ENCODE measurements around the gene ELMO3. TPM values are rescaled to one million over a fixed set of nuclear protein-coding genes. Genes with fewer than 3 reads are reported as not detected.

ELMO3 gene
- total and polyA plus RNA-seq, 2 of the 13 experiments (the other 11 are each of a cell fraction or from before 2014, with no cell fraction given) = 2.6 to 4.0 TPM

- TF ChIP-seq AGO1 (IDR thresholded peaks at IDR 0.05; ENCODE audit: low read depth, low read length, poor library complexity, severe bottlenecking) = peak; percentile 81
- TF ChIP-seq NFE2L1 (CRISPR knock-in tag; IDR thresholded peaks at IDR 0.05; ENCODE audit: borderline replicate concordance) = 0 out of 2 replicates have a peak, but pooled peaks have one; percentile 26
- TF ChIP-seq TEAD3 (CRISPR knock-in tag; optimal IDR thresholded peaks at IDR 0.05; ENCODE audit: borderline replicate concordance) = no peak
- TF ChIP-seq ZSCAN29 (CRISPR knock-in tag; conservative IDR thresholded peaks at IDR 0.05) = 0 out of 2 replicates have a peak, but pooled peaks have one; percentile 16
- no peak for TF ChIP-seq ZNF180 (CRISPR knock-in tag; IDR thresholded peaks at IDR 0.05; ENCODE audit: borderline replicate concordance, low read depth)
- no peak for TF ChIP-seq STAT6 (CRISPR knock-in tag; IDR thresholded peaks at IDR 0.05; ENCODE audit: borderline replicate concordance)
- no peak for TF ChIP-seq MED8 (CRISPR knock-in tag; IDR thresholded peaks at IDR 0.05; ENCODE audit: insufficient replicate concordance)
- TF ChIP-seq IRF2 (CRISPR knock-in tag; IDR thresholded peaks at IDR 0.05) = no peak
- TF ChIP-seq GABPB1 (CRISPR knock-in tag; IDR thresholded peaks at IDR 0.05) = peak; percentile 32; the same call in 1 of the 2 replicates
- TF ChIP-seq ZNF83 (CRISPR knock-in tag; IDR thresholded peaks at IDR 0.05; ENCODE audit: borderline replicate concordance) = no peak
- TF ChIP-seq ZKSCAN1 (IDR thresholded peaks at IDR 0.05; ENCODE audit: low read length) = no peak
- 0 out of 2 replicates have a peak, but pooled peaks have one; percentile 14 for TF ChIP-seq ERF (CRISPR knock-in tag; IDR thresholded peaks at IDR 0.05)
- no peak for TF ChIP-seq SP140L (CRISPR knock-in tag; IDR thresholded peaks at IDR 0.05; ENCODE audit: borderline replicate concordance)
- TF ChIP-seq HES4 (CRISPR knock-in tag; IDR thresholded peaks at IDR 0.05; ENCODE audit: borderline replicate concordance) = 0 out of 2 replicates have a peak, but pooled peaks have one; percentile 25
- TF ChIP-seq ZBTB38 (CRISPR knock-in tag; IDR thresholded peaks at IDR 0.05) = peak; percentile 44; the same call in 1 of the 2 replicates
- peak; percentile 67; the same call in 1 of the 2 replicates for TF ChIP-seq RARA (CRISPR knock-in tag; IDR thresholded peaks at IDR 0.05)
- peak; percentile 19; the same call in 1 of the 2 replicates for TF ChIP-seq MXD1 (CRISPR knock-in tag; IDR thresholded peaks at IDR 0.05)
- 0 out of 2 replicates have a peak, but pooled peaks have one; percentile 33 for TF ChIP-seq ZNF564 (CRISPR knock-in tag; IDR thresholded peaks at IDR 0.05)
- 0 out of 2 replicates have a peak, but pooled peaks have one; percentile 38 for TF ChIP-seq ZNF138 (CRISPR knock-in tag; IDR thresholded peaks at IDR 0.05; ENCODE audit: low read depth)
- no peak for TF ChIP-seq TRIM24 (CRISPR knock-in tag; IDR thresholded peaks at IDR 0.05)
- TF ChIP-seq ZNF292 (CRISPR knock-in tag; IDR thresholded peaks at IDR 0.05; ENCODE audit: borderline replicate concordance, low read depth) = peak; percentile 18; the same call in 1 of the 2 replicates
- no peak for TF ChIP-seq TOE1 (CRISPR knock-in tag; IDR thresholded peaks at IDR 0.05)
- 0 out of 2 replicates have a peak, but pooled peaks have one; percentile 37 for TF ChIP-seq HIC2 (CRISPR knock-in tag; IDR thresholded peaks at IDR 0.05; ENCODE audit: low read depth)
- no peak for TF ChIP-seq MXD3 (CRISPR knock-in tag; IDR thresholded peaks at IDR 0.05)
Observed at GRCh38 chr16:67207249-67208091, 8.5 kb downstream of the ELMO3 start (continued).

All from HepG2 (cell line).